ENCODE data around the gene TRAF3IP1. TPM values are rescaled to one million over a fixed set of nuclear protein-coding genes. Genes with fewer than 3 reads are reported as not detected.
A peak's percentile ranks its signal among the peaks of the same experiment; 100 is the strongest.

Gene TRAF3IP1
- total RNA-seq, 4 donors from 2014 or later = 1.1 to 14.1 (median 10.4) TPM

DNA sequence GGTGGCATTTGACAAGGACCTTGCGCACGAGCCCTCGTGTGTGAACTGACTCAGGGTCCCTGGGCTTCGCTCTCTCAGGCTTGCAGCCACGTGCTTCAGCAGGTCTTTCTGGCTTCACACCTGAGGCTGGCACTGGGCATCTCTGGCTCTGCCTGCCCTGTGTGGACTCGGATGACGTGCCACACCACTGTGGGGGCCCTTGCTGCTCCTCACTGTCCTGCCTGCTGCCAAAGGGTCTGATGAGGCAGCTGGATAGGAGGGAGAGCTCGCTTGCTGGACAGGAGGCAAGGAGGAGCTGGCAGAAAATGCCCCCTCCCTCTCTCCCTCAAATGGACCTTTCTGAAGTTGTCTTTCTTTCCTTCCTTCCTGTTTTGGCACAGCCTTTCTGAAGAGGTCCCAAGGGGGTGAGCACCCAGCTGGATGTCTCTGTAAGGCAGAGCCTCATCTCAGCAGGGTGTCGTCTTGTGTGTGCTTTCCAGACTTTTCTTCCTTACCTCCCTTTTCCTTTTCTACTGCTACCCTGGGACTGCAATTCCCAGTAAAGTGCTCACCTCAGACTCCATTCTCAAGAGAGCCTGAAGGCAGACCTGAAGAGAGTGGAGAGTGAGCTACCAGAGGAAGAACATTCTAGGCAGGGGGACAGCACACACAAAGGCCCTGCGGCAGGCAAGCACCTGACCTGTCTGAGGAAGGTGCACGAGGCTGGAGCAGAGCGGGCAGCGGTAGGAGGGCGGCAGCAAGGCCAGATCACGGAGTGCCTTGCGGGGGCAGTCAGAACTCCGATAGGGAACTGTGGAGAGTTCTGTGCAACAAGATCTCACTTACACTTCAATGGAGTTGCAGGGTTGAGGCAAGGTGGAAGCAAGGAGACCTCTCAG, 37.2 kb upstream of the TRAF3IP1 start:
- intact Hi-C loops (cut with DNase I; ENCODE audit: low total_unique reads) = no loop called here
- TF ChIP-seq POLR2AphosphoS5 (IDR thresholded peaks at IDR 0.05) = no peak
- TF ChIP-seq, protein P1, sequence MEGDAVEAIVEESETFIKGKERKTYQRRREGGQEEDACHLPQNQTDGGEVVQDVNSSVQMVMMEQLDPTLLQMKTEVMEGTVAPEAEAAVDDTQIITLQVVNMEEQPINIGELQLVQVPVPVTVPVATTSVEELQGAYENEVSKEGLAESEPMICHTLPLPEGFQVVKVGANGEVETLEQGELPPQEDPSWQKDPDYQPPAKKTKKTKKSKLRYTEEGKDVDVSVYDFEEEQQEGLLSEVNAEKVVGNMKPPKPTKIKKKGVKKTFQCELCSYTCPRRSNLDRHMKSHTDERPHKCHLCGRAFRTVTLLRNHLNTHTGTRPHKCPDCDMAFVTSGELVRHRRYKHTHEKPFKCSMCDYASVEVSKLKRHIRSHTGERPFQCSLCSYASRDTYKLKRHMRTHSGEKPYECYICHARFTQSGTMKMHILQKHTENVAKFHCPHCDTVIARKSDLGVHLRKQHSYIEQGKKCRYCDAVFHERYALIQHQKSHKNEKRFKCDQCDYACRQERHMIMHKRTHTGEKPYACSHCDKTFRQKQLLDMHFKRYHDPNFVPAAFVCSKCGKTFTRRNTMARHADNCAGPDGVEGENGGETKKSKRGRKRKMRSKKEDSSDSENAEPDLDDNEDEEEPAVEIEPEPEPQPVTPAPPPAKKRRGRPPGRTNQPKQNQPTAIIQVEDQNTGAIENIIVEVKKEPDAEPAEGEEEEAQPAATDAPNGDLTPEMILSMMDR (IDR thresholded peaks at IDR 0.05) = no peak
- TF ChIP-seq POLR2A (IDR thresholded peaks at IDR 0.05) = no peak
- no peak for TF ChIP-seq EP300 (IDR thresholded peaks at IDR 0.05; ENCODE audit: low read depth)
- Histone ChIP-seq H3K9me3 (no peaks in the 10 kb centered on the region), H3K27ac (peak overlapping the region; percentile 31 to 98 (median 94)), H3K36me3 (no peaks in the 10 kb centered on the region), H3K4me1 (peaks cover 35 to 88% (median 59%) of the 10 kb centered on the region in 4 donors), H3K27me3 (no peaks in the 10 kb centered on the region), H3K4me3 (no peak overlapping the region)
- in situ Hi-C loops (cut with MboI; ENCODE audit: low pct_ligation_motif_present in 1 of 4, low pct_unique_long_range_greater_than_20kb in 1 of 4, low sequenced_read_pairs in 3 of 4) = no loop called here
- 89 to 91% methylated on average over 7 to 17 of the region's 17 CpGs for WGBS, 2 donors (ENCODE audit: low coverage in 1 of 2)
- no peak for DNase-seq

DNA sequence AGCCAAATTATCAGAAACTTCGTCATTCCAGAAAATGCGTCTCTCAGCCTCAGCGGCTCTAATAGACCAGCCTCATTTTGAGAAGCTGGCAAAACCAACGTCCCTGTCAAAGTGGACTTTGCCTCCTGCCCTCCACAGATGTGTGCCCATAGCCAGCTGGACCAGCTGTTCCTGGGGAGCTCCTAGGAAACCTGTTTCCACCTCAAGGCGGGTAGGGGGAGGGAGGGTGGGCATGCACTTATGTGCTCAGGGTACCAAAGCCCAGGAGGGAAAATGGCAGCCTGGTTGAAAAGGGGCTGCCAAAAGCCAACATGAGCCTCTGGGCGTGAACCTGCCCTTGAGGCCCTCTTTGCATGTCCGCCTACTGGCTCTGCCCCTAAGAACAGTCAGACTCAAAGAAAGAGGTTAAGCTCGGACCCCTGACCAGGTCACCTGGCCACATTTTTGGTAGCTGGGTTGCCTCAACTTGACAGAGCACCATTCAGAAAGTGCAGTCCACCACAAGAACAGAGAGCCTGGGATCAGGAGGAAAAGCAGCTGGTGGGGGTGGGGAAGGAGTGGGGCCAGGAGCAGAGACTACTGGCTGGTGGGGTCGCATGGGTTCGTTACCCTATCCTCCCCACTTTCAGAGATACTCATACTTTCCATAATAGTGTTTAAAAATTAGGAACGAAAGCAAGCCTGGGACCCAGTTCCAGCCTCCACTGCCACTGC, 35.4 kb upstream of the TRAF3IP1 start:
- TF ChIP-seq POLR2AphosphoS5 (IDR thresholded peaks at IDR 0.05) (peak in 1 of 3 donors; percentile 4), EP300 (IDR thresholded peaks at IDR 0.05; ENCODE audit: low read depth) (no peak)
- Histone ChIP-seq H3K36me3 (no peaks in the 10 kb centered on the region), H3K4me3 (peak overlapping the region in 1 of 4 donors; percentile 29), H3K9me3 (no peaks in the 10 kb centered on the region), H3K27ac (peak overlapping the region; percentile 92 to 98 (median 95)), H3K4me1 (peaks cover 41 to 87% (median 64%) of the 10 kb centered on the region in 4 donors), H3K27me3 (no peaks in the 10 kb centered on the region)
- intact Hi-C loops (cut with DNase I; ENCODE audit: low total_unique reads) = no loop called here
- in situ Hi-C loops (cut with MboI; ENCODE audit: low pct_ligation_motif_present in 1 of 4, low pct_unique_long_range_greater_than_20kb in 1 of 4, low sequenced_read_pairs in 3 of 4) = no loop called here
- peak; percentile 51 for DNase-seq
- 48% methylated on average over 10 of the region's 11 CpGs; no CpG with 5 or more reads in 1 of the 2 donors for WGBS, 2 donors (ENCODE audit: low coverage in 1 of 2)

DNA sequence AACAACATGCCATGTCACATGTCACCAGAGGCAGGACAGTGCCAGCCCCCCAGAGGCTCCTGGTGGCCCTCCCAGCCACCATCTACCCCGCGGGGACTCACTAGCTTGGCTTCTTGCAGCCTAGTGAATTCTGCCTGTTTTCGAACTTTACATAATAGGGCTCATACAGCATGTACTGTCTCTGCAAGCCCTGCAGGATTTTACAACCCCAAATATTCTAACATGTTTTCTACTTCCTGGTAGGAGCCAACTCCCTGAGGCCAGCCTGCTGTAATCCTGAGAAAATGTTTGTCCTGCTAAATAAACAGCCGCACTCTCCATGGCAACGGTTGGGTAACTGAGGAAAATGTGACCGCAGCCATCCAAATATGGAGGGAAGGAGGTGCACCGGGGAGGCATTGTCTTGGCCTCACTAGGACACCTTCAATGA, 34.6 kb upstream of the TRAF3IP1 start:
- Histone ChIP-seq H3K4me3 (peak overlapping the region in 1 of 4 donors; percentile 29), H3K27me3 (no peaks in the 10 kb centered on the region), H3K27ac (peak overlapping the region; percentile 92 to 98 (median 95)), H3K36me3 (no peaks in the 10 kb centered on the region), H3K4me1 (peaks cover 41 to 89% (median 64%) of the 10 kb centered on the region in 4 donors), H3K9me3 (no peaks in the 10 kb centered on the region)
- intact Hi-C loops (cut with DNase I; ENCODE audit: low total_unique reads) (no loop called here), in situ Hi-C loops (cut with MboI; ENCODE audit: low pct_ligation_motif_present in 1 of 4, low pct_unique_long_range_greater_than_20kb in 1 of 4, low sequenced_read_pairs in 3 of 4) (no loop called here)
- TF ChIP-seq EP300 (IDR thresholded peaks at IDR 0.05; ENCODE audit: low read depth) (peak; percentile 84), POLR2AphosphoS5 (IDR thresholded peaks at IDR 0.05) (peak; percentile 68 to 75 (median 71)), POLR2A (IDR thresholded peaks at IDR 0.05) (peak; percentile 34)
- TF ChIP-seq, protein P1 (IDR thresholded peaks at IDR 0.05) = peak in 3 of 5 experiments; percentile 11 to 59 (median 46)
- peak; percentile 89 for DNase-seq
- WGBS, 2 donors (ENCODE audit: low coverage in 1 of 2) = 20 to 24% methylated on average over 1 to 7 of the region's 7 CpGs

DNA sequence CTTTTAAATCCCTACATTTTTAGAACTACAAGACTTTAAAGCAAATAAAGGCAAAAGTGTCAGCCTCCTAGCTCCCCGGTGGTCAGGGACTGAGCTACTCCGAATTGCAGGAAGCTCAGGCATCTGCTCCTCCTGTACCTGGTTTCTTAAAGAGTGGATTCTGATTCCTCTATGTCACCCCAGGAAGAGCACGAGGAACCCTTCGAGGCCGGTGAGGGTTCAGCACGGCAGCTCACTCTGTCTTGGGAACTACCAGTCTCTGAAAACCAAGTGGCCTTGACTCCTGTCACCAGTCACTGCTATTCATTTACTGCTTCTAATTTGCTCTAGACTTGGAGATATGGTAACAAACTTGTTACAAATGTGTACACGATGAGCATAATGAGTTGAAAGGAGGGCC, 34.2 kb upstream of the TRAF3IP1 start:
- intact Hi-C loops (cut with DNase I; ENCODE audit: low total_unique reads) = no loop called here
- Histone ChIP-seq H3K27ac (peak overlapping the region; percentile 92 to 98 (median 95)), H3K4me3 (peak overlapping the region in 1 of 4 donors; percentile 80), H3K4me1 (peaks cover 41 to 87% (median 66%) of the 10 kb centered on the region in 4 donors), H3K9me3 (no peaks in the 10 kb centered on the region), H3K36me3 (no peaks in the 10 kb centered on the region), H3K27me3 (no peaks in the 10 kb centered on the region)
- in situ Hi-C loops (cut with MboI; ENCODE audit: low pct_ligation_motif_present in 1 of 4, low pct_unique_long_range_greater_than_20kb in 1 of 4, low sequenced_read_pairs in 3 of 4) = no loop called here
- 13 to 25% methylated on average over 1 to 7 of the region's 7 CpGs for WGBS, 2 donors (ENCODE audit: low coverage in 1 of 2)
- TF ChIP-seq POLR2A (IDR thresholded peaks at IDR 0.05) (no peak), POLR2AphosphoS5 (IDR thresholded peaks at IDR 0.05) (no peak), EP300 (IDR thresholded peaks at IDR 0.05; ENCODE audit: low read depth) (no peak)
- TF ChIP-seq, protein P1 (IDR thresholded peaks at IDR 0.05) = no peak
- no peak for DNase-seq
